Right hindlimb (tissue), 1 donor: ENCODE results near the gene SPRN.
"Not testable (repeated sequence)": the region's sequence is repeated elsewhere in the genome, so short reads cannot be mapped to it uniquely, and the experiment has no call there.

Experiments
- DNase-seq: peaks from one replicate; pipeline ENCODE4 v3.0.0-alpha.2; 2018

SPRN gene

GRCh38 chr10:133383551-133383950, 40.9 kb downstream of the SPRN start:
- no peak for DNase-seq

- peak; percentile 8 for DNase-seq
Measured at GRCh38 chr10:133381036-133381435, 43.4 kb downstream of the SPRN start.

- DNase-seq, result no peak
Measured at GRCh38 chr10:133379801-133380666, 44.4 kb downstream of the SPRN start.

GRCh38 chr10:133379152-133379800, 45.1 kb downstream of the SPRN start, which contains the start of gene PAOX:
TSS of gene PAOX (plus strand) at chr10:133379262. CDS start at chr10:133379317, 55 bp downstream.
- peak; percentile 71 for DNase-seq

- DNase-seq, result peak; percentile 75
Measured at GRCh38 chr10:133378251-133379096, 46.0 kb downstream of the SPRN start.

- no peak for DNase-seq
Measured at GRCh38 chr10:133377818-133378250, 46.6 kb downstream of the SPRN start.

- DNase-seq, result no peak
Measured at GRCh38 chr10:133377025-133377817, 47.2 kb downstream of the SPRN start.

- DNase-seq, result not testable (repeated sequence)
Measured at GRCh38 chr10:133376183-133376582, 48.2 kb downstream of the SPRN start.

- DNase-seq, result no peak
Measured at GRCh38 chr10:133375357-133376115, 48.9 kb downstream of the SPRN start.

- peak; percentile 98 for DNase-seq
Measured at GRCh38 chr10:133373174-133374090, 51.0 kb downstream of the SPRN start, which contains the start of gene ECHS1. TSS of gene ECHS1 (minus strand) at chr10:133373354. CDS start at chr10:133373333, 21 bp downstream.

- no peak for DNase-seq
Measured at GRCh38 chr10:133372507-133372906, 51.9 kb downstream of the SPRN start.
